ENCODE data around the gene CLCF1.

Gene CLCF1

GRCh38 chr11:67376063-67376820 lies 2.8 kb upstream of the CLCF1 start:
- H3K23ac ChIP-seq (ENCODE audit: low read depth, low read length, poor library complexity): no peak overlapping the region
- DNase-seq (ENCODE audit: low spot score): no peak
- no CpG with 5 or more reads among the region's 7 CpGs for WGBS, 2 donors (ENCODE audit: extremely low coverage in 2 of 2, insufficient read length in 2 of 2, insufficient replicate concordance in 1 of 2)
- H3K27me3 ChIP-seq (ENCODE audit: control insufficient read depth in 3 of 3, insufficient read depth in 3 of 3, low read depth in 1 of 3, low read length in 3 of 3): peaks cover 0 to 10% (median 0%) of the 10 kb centered on the region in 3 experiments
- H3K9me3 ChIP-seq (replicated peaks in 1 of 2; ENCODE audit: control insufficient read depth in 2 of 2, insufficient read depth in 1 of 2, low read depth in 1 of 2, low read length in 2 of 2): no peaks in the 10 kb centered on the region
- peak overlapping the region; percentile 91 for H2AK5ac ChIP-seq (ENCODE audit: low read depth, low read length)
- peak overlapping the region; percentile 97 for H2BK120ac ChIP-seq (ENCODE audit: low read depth, low read length)
- peaks cover 37 to 42% of the 10 kb centered on the region in 2 donors for H3K4me1 ChIP-seq (ENCODE audit: control insufficient read depth in 2 of 2, insufficient read depth in 1 of 2, low read depth in 1 of 2, low read length in 2 of 2)
- H3K18ac ChIP-seq (ENCODE audit: low read length): peak overlapping the region; percentile 93
- no peaks in the 10 kb centered on the region for H3K36me3 ChIP-seq (replicated peaks in 1 of 2; ENCODE audit: control insufficient read depth in 2 of 2, insufficient read depth in 2 of 2, low read length in 2 of 2)
- H2AFZ ChIP-seq (ENCODE audit: low read length): peak overlapping the region; percentile 83
- peak overlapping the region; percentile 95 for H2BK12ac ChIP-seq (ENCODE audit: low read length)
- H2BK5ac ChIP-seq (ENCODE audit: low read length): peak overlapping the region; percentile 84
- H3K9ac ChIP-seq (ENCODE audit: low read depth, low read length, poor library complexity): peak overlapping the region; percentile 78
- H3K4ac ChIP-seq (ENCODE audit: low read length): peak overlapping the region; percentile 32
- H4K91ac ChIP-seq (ENCODE audit: low read depth, low read length, poor library complexity): no peak overlapping the region
- no peak overlapping the region for H4K8ac ChIP-seq (ENCODE audit: low read depth, low read length)
- peaks cover 8% of the 10 kb centered on the region for H3K79me1 ChIP-seq (ENCODE audit: low read depth, low read length)
- H2BK15ac ChIP-seq (ENCODE audit: low read length): peak overlapping the region; percentile 96
- no peak overlapping the region for H3K27ac ChIP-seq (replicated peaks; ENCODE audit: low read length)
- H3K4me3 ChIP-seq (ENCODE audit: low read length in 2 of 2): no peak overlapping the region
- H3K4me2 ChIP-seq (ENCODE audit: insufficient read depth, low read length, poor library complexity, severe bottlenecking): peak overlapping the region; percentile 52
- H3K14ac ChIP-seq (ENCODE audit: low read length): peak overlapping the region; percentile 98

GRCh38 chr11:67375320-67376055 lies 2.1 kb upstream of the CLCF1 start:
- H3K18ac ChIP-seq (ENCODE audit: low read length): peak overlapping the region; percentile 97
- DNase-seq (ENCODE audit: low spot score): no peak
- peak overlapping the region; percentile 95 for H2BK12ac ChIP-seq (ENCODE audit: low read length)
- H3K4ac ChIP-seq (ENCODE audit: low read length): peak overlapping the region; percentile 84
- peak overlapping the region; percentile 97 for H2BK120ac ChIP-seq (ENCODE audit: low read depth, low read length)
- no peaks in the 10 kb centered on the region for H3K9me3 ChIP-seq (replicated peaks in 1 of 2; ENCODE audit: control insufficient read depth in 2 of 2, insufficient read depth in 1 of 2, low read depth in 1 of 2, low read length in 2 of 2)
- no peak overlapping the region for H3K4me3 ChIP-seq (ENCODE audit: low read length in 2 of 2)
- peak overlapping the region; percentile 52 for H3K4me2 ChIP-seq (ENCODE audit: insufficient read depth, low read length, poor library complexity, severe bottlenecking)
- peaks cover 0 to 10% (median 0%) of the 10 kb centered on the region in 3 experiments for H3K27me3 ChIP-seq (ENCODE audit: control insufficient read depth in 3 of 3, insufficient read depth in 3 of 3, low read depth in 1 of 3, low read length in 3 of 3)
- H3K36me3 ChIP-seq (replicated peaks in 1 of 2; ENCODE audit: control insufficient read depth in 2 of 2, insufficient read depth in 2 of 2, low read length in 2 of 2): no peaks in the 10 kb centered on the region
- peaks cover 45 to 49% of the 10 kb centered on the region in 2 donors for H3K4me1 ChIP-seq (ENCODE audit: control insufficient read depth in 2 of 2, insufficient read depth in 1 of 2, low read depth in 1 of 2, low read length in 2 of 2)
- H2AFZ ChIP-seq (ENCODE audit: low read length): peak overlapping the region; percentile 83
- H3K79me1 ChIP-seq (ENCODE audit: low read depth, low read length): peaks cover 8% of the 10 kb centered on the region
- peak overlapping the region; percentile 91 for H2AK5ac ChIP-seq (ENCODE audit: low read depth, low read length)
- peak overlapping the region; percentile 78 for H3K9ac ChIP-seq (ENCODE audit: low read depth, low read length, poor library complexity)
- peak overlapping the region; percentile 96 for H2BK15ac ChIP-seq (ENCODE audit: low read length)
- no peak overlapping the region for H3K27ac ChIP-seq (replicated peaks; ENCODE audit: low read length)
- no peak overlapping the region for H4K8ac ChIP-seq (ENCODE audit: low read depth, low read length)
- no CpG with 5 or more reads among the region's 15 CpGs for WGBS, 2 donors (ENCODE audit: extremely low coverage in 2 of 2, insufficient read length in 2 of 2, insufficient replicate concordance in 1 of 2)
- peak overlapping the region; percentile 84 for H2BK5ac ChIP-seq (ENCODE audit: low read length)
- H3K23ac ChIP-seq (ENCODE audit: low read depth, low read length, poor library complexity): peak overlapping the region; percentile 25
- H3K14ac ChIP-seq (ENCODE audit: low read length): peak overlapping the region; percentile 98
- H4K91ac ChIP-seq (ENCODE audit: low read depth, low read length, poor library complexity): no peak overlapping the region

GRCh38 chr11:67374571-67375281 lies 1.3 kb upstream of the CLCF1 start:
- peak overlapping the region in 1 of 2 donors; percentile 69 for H3K4me3 ChIP-seq (ENCODE audit: low read length in 2 of 2)
- H3K36me3 ChIP-seq (replicated peaks in 1 of 2; ENCODE audit: control insufficient read depth in 2 of 2, insufficient read depth in 2 of 2, low read length in 2 of 2): no peaks in the 10 kb centered on the region
- H3K14ac ChIP-seq (ENCODE audit: low read length): no peak overlapping the region
- H4K8ac ChIP-seq (ENCODE audit: low read depth, low read length): no peak overlapping the region
- H3K4ac ChIP-seq (ENCODE audit: low read length): no peak overlapping the region
- H2BK5ac ChIP-seq (ENCODE audit: low read length): no peak overlapping the region
- H2AK5ac ChIP-seq (ENCODE audit: low read depth, low read length): peak overlapping the region; percentile 23
- peaks cover 0 to 12% (median 0%) of the 10 kb centered on the region in 3 experiments for H3K27me3 ChIP-seq (ENCODE audit: control insufficient read depth in 3 of 3, insufficient read depth in 3 of 3, low read depth in 1 of 3, low read length in 3 of 3)
- DNase-seq (ENCODE audit: low spot score): no peak
- peak overlapping the region; percentile 87 for H2AFZ ChIP-seq (ENCODE audit: low read length)
- H3K4me2 ChIP-seq (ENCODE audit: insufficient read depth, low read length, poor library complexity, severe bottlenecking): peak overlapping the region; percentile 94
- H3K9ac ChIP-seq (ENCODE audit: low read depth, low read length, poor library complexity): peak overlapping the region; percentile 9
- H2BK120ac ChIP-seq (ENCODE audit: low read depth, low read length): no peak overlapping the region
- H3K9me3 ChIP-seq (replicated peaks in 1 of 2; ENCODE audit: control insufficient read depth in 2 of 2, insufficient read depth in 1 of 2, low read depth in 1 of 2, low read length in 2 of 2): no peaks in the 10 kb centered on the region
- no peak overlapping the region for H3K23ac ChIP-seq (ENCODE audit: low read depth, low read length, poor library complexity)
- WGBS, 2 donors (ENCODE audit: extremely low coverage in 2 of 2, insufficient read length in 2 of 2, insufficient replicate concordance in 1 of 2): no CpG with 5 or more reads among the region's 9 CpGs
- H2BK12ac ChIP-seq (ENCODE audit: low read length): no peak overlapping the region
- H3K79me1 ChIP-seq (ENCODE audit: low read depth, low read length): peaks cover 10% of the 10 kb centered on the region
- peaks cover 47 to 51% of the 10 kb centered on the region in 2 donors for H3K4me1 ChIP-seq (ENCODE audit: control insufficient read depth in 2 of 2, insufficient read depth in 1 of 2, low read depth in 1 of 2, low read length in 2 of 2)
- H3K27ac ChIP-seq (replicated peaks; ENCODE audit: low read length): no peak overlapping the region
- H2BK15ac ChIP-seq (ENCODE audit: low read length): peak overlapping the region; percentile 93
- H4K91ac ChIP-seq (ENCODE audit: low read depth, low read length, poor library complexity): peak overlapping the region; percentile 34
- H3K18ac ChIP-seq (ENCODE audit: low read length): peak overlapping the region; percentile 77

Measured in neuronal stem cell (in vitro differentiated cells).